K562 (cell line): ENCODE data around the gene UNC13A. TPM values are rescaled to one million over a fixed set of nuclear protein-coding genes. Genes with fewer than 3 reads are reported as not detected.

ENCODE experiments used
- CREBBP ChIP-seq: IDR thresholded peaks from one replicate; pipeline ENCODE4 v1.6.1; 2012; ENCODE audit warnings: low read depth, mild to moderate bottlenecking, control low read depth, inconsistent platforms, low read length
- DMBX1 ChIP-seq: fragments of 250-450 bp; sonication (Bioruptor Pico); IDR thresholded peaks from 2 replicates; pipeline ENCODE4 v1.8.0; 2022; ENCODE audit warnings: inconsistent platforms, mild to moderate bottlenecking, moderate library complexity, borderline replicate concordance
- SETDB1 ChIP-seq: IDR thresholded peaks from one replicate; pipeline ENCODE4 v1.6.1; 2012; ENCODE audit warnings: low read length, control low read depth, inconsistent platforms
- ZNF12 ChIP-seq: sonication (generic); formaldehyde crosslinking; IDR thresholded peaks from 2 replicates; pipeline ENCODE4 v1.4.0; 2020; ENCODE audit warnings: mild to moderate bottlenecking, missing genetic modification reagents
- ZNF444 ChIP-seq: fragments of 250-450 bp; sonication (Bioruptor Pico); IDR thresholded peaks from 2 replicates; pipeline ENCODE4 v1.4.0; 2020; ENCODE audit warnings: mild to moderate bottlenecking, moderate library complexity
- ZNF561 ChIP-seq: fragments of 450-650 bp; formaldehyde crosslinking; conservative IDR thresholded peaks from 2 replicates; pipeline ENCODE4 v1.4.0; 2020; ENCODE audit warnings: mild to moderate bottlenecking, moderate library complexity
- polyA plus RNA-seq, 8 experiments: library from polyadenylated mRNA; depleted of rRNA in 4 of 8; stranded (reverse) in 5 of 8; unstranded in 3 of 8; fragments of >200 nt; fragmentation: Nextera tagmentation in 2 of 8; fragmentation: Illumina TruSeq in 1 of 8; extraction: Ambion mirVana in 2 of 8; extraction: Trizol in 1 of 8; gene quantifications; 2 replicates each; pipeline versions ENCODE4 v1.2.1 to v1.2.3, GENCODE V29; 2011 to 2014; ENCODE audit warnings: inconsistent platforms in 1 of 8, missing spikeins in 1 of 8
- total RNA-seq, 7 experiments: library from RNA; depleted of rRNA in 6 of 7; stranded (reverse); fragments of >200 nt in 6 of 7; fragmentation: Illumina TruSeq in 2 of 7; extraction: Trizol in 2 of 7; gene quantifications; 2 replicates each; pipeline versions ENCODE4 v1.2.1 to v1.2.3, GENCODE V29; 2011 to 2021; ENCODE audit warnings: low replicate concordance in 1 of 7
- TF ChIP-seq, protein P1 (sequence below): fragments of 450-650 bp; IDR thresholded peaks from 2 replicates; pipeline ENCODE4 v1.6.1; 2017; ENCODE audit warnings: antibody characterized with exemption, mild to moderate bottlenecking
- TF ChIP-seq, protein P2 (sequence below): fragments of 150-350 bp; IDR thresholded peaks from 2 replicates; pipeline ENCODE4 v1.6.1; 2014; ENCODE audit warnings: low read depth, mild to moderate bottlenecking, low read length, borderline replicate concordance
- TF ChIP-seq, protein P3 (sequence below): IDR thresholded peaks from 2 replicates; pipeline ENCODE4 v1.6.1; 2014; ENCODE audit warnings: antibody characterized with exemption
- TF ChIP-seq, protein P4 (sequence below), 2 experiments: fragments of 450-650 bp; conservative IDR thresholded peaks; 2 replicates each; pipeline ENCODE4 v1.6.1; 2017; ENCODE audit warnings: mild to moderate bottlenecking in 2 of 2, moderate library complexity in 2 of 2
- TF ChIP-seq, protein P5 (sequence below): fragments of 250-450 bp; sonication (Bioruptor Pico); IDR thresholded peaks from 2 replicates; pipeline ENCODE4 v1.9.0; 2021; ENCODE audit warnings: mild to moderate bottlenecking, inconsistent platforms

The UNC13A gene
- total and polyA plus RNA-seq, 9 of the 15 experiments (the other 6 are each of a cell fraction or from before 2014, with no cell fraction given), result 0.03 to 1.0 (median 0.25) TPM

DNA sequence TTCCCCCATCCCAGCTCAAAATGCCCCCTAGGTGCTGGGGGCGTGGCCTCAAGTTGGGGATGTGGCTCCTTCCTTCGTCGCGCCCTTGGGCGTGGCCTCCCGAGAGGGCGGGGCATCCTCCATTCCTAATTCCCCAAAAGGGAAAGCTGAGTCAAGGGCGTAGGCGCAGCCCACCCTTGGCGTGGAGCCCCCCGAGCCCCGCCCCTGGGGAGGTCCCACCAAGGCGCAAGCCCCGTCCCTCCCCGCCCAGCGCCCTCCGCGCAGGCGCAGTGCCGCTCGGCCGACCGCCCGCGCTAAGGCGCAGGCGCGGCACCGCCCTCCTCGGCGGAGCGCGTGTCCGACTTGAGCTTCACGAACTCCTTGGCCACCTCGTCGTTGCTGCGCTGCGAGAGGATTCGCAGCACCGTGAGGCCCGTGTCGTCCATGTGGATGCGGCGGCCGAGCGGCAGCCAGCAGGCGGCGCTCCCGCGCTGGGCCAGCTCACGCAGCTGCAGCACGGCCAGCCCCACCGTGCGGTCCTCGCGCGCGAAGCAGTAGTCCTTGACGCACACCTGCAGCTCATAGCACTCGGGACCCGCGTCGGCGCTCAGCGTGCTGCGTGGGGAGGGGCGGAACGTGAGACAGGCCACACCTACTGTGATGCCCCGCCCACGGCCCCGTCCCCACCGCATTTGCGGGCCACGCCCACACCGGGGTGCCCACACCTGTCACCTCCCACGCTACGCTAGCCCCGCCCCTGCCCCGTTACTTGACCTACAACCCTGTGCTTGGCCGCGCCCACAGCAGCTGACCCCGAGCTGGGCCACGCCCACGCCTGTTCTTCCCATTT, 82.2 kb downstream of the UNC13A start (continued):
- TF ChIP-seq, protein P1, sequence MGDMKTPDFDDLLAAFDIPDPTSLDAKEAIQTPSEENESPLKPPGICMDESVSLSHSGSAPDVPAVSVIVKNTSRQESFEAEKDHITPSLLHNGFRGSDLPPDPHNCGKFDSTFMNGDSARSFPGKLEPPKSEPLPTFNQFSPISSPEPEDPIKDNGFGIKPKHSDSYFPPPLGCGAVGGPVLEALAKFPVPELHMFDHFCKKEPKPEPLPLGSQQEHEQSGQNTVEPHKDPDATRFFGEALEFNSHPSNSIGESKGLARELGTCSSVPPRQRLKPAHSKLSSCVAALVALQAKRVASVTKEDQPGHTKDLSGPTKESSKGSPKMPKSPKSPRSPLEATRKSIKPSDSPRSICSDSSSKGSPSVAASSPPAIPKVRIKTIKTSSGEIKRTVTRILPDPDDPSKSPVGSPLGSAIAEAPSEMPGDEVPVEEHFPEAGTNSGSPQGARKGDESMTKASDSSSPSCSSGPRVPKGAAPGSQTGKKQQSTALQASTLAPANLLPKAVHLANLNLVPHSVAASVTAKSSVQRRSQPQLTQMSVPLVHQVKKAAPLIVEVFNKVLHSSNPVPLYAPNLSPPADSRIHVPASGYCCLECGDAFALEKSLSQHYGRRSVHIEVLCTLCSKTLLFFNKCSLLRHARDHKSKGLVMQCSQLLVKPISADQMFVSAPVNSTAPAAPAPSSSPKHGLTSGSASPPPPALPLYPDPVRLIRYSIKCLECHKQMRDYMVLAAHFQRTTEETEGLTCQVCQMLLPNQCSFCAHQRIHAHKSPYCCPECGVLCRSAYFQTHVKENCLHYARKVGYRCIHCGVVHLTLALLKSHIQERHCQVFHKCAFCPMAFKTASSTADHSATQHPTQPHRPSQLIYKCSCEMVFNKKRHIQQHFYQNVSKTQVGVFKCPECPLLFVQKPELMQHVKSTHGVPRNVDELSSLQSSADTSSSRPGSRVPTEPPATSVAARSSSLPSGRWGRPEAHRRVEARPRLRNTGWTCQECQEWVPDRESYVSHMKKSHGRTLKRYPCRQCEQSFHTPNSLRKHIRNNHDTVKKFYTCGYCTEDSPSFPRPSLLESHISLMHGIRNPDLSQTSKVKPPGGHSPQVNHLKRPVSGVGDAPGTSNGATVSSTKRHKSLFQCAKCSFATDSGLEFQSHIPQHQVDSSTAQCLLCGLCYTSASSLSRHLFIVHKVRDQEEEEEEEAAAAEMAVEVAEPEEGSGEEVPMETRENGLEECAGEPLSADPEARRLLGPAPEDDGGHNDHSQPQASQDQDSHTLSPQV, result peak; percentile 93
- TF ChIP-seq, protein P2, sequence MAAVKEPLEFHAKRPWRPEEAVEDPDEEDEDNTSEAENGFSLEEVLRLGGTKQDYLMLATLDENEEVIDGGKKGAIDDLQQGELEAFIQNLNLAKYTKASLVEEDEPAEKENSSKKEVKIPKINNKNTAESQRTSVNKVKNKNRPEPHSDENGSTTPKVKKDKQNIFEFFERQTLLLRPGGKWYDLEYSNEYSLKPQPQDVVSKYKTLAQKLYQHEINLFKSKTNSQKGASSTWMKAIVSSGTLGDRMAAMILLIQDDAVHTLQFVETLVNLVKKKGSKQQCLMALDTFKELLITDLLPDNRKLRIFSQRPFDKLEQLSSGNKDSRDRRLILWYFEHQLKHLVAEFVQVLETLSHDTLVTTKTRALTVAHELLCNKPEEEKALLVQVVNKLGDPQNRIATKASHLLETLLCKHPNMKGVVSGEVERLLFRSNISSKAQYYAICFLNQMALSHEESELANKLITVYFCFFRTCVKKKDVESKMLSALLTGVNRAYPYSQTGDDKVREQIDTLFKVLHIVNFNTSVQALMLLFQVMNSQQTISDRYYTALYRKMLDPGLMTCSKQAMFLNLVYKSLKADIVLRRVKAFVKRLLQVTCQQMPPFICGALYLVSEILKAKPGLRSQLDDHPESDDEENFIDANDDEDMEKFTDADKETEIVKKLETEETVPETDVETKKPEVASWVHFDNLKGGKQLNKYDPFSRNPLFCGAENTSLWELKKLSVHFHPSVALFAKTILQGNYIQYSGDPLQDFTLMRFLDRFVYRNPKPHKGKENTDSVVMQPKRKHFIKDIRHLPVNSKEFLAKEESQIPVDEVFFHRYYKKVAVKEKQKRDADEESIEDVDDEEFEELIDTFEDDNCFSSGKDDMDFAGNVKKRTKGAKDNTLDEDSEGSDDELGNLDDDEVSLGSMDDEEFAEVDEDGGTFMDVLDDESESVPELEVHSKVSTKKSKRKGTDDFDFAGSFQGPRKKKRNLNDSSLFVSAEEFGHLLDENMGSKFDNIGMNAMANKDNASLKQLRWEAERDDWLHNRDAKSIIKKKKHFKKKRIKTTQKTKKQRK, result no peak
- TF ChIP-seq CREBBP, result no peak
- peak; percentile 84 for TF ChIP-seq ZNF12 (CRISPR knock-in tag)
- TF ChIP-seq, protein P3, sequence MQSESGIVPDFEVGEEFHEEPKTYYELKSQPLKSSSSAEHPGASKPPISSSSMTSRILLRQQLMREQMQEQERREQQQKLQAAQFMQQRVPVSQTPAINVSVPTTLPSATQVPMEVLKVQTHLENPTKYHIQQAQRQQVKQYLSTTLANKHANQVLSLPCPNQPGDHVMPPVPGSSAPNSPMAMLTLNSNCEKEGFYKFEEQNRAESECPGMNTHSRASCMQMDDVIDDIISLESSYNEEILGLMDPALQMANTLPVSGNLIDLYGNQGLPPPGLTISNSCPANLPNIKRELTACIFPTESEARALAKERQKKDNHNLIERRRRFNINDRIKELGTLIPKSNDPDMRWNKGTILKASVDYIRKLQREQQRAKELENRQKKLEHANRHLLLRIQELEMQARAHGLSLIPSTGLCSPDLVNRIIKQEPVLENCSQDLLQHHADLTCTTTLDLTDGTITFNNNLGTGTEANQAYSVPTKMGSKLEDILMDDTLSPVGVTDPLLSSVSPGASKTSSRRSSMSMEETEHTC, result peak; percentile 45
- TF ChIP-seq DMBX1, result 0 out of 2 replicates have a peak, but pooled peaks have one; percentile 48
- TF ChIP-seq SETDB1, result no peak
- no peak for TF ChIP-seq ZNF561 (CRISPR knock-in tag)
- TF ChIP-seq, protein P4, sequence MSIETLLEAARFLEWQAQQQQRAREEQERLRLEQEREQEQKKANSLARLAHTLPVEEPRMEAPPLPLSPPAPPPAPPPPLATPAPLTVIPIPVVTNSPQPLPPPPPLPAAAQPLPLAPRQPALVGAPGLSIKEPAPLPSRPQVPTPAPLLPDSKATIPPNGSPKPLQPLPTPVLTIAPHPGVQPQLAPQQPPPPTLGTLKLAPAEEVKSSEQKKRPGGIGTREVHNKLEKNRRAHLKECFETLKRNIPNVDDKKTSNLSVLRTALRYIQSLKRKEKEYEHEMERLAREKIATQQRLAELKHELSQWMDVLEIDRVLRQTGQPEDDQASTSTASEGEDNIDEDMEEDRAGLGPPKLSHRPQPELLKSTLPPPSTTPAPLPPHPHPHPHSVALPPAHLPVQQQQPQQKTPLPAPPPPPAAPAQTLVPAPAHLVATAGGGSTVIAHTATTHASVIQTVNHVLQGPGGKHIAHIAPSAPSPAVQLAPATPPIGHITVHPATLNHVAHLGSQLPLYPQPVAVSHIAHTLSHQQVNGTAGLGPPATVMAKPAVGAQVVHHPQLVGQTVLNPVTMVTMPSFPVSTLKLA (conservative IDR thresholded peaks at IDR 0.05), result peak; percentile 89 to 95
- no peak for TF ChIP-seq ZNF444 (CRISPR knock-in tag)
- TF ChIP-seq, protein P5, sequence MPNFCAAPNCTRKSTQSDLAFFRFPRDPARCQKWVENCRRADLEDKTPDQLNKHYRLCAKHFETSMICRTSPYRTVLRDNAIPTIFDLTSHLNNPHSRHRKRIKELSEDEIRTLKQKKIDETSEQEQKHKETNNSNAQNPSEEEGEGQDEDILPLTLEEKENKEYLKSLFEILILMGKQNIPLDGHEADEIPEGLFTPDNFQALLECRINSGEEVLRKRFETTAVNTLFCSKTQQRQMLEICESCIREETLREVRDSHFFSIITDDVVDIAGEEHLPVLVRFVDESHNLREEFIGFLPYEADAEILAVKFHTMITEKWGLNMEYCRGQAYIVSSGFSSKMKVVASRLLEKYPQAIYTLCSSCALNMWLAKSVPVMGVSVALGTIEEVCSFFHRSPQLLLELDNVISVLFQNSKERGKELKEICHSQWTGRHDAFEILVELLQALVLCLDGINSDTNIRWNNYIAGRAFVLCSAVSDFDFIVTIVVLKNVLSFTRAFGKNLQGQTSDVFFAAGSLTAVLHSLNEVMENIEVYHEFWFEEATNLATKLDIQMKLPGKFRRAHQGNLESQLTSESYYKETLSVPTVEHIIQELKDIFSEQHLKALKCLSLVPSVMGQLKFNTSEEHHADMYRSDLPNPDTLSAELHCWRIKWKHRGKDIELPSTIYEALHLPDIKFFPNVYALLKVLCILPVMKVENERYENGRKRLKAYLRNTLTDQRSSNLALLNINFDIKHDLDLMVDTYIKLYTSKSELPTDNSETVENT (CRISPR knock-in tag), result no peak
